Measurements from ENCODE around the gene ACP3.

The ACP3 gene

DNA sequence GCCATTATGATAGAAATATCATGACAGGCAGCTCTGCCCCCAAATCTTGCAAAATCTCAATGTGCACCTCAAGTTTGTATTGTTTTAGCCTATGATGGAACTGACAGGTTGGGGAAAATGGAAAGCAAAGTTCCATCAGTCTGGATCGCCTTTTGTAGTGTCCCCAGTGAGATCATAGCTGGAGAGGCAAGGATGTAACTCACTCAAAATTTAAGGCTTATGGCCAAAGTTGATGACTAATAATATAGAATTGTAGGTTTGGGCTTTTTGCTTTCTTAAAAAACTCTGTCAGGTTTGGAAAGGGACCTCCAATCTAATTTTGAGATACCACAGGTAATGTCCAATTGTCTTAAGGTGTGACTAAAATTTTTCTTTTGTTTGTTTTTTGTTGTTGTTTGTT lies 1.4 kb upstream of the ACP3 start:
- DNase-seq (ENCODE audit: low read depth) = no peak

DNA sequence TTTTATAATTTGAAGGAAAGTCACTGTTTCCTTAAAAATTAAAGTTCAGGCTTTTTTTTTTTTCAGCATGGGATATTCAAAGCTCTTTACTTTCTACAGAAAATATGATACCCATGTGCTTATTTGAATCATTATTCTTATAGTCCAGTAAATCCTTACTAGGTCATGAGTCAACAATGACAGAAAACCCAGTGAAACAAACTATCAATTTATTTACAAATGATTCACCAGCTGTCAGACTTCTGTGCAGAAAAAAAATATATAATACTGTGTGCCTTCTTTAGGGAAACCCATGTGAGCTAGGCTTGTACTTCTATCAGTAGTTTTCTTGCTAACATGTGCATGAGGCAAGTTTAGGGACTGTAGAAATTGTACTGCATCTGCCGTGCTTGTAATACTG lies 1.2 kb downstream of the ACP3 start:
- no peak for DNase-seq (ENCODE audit: low read depth)

GRCh38 chr3:132321304-132321703 lies 4.1 kb downstream of the ACP3 start:
- no peak for DNase-seq (ENCODE audit: low read depth)

GRCh38 chr3:132325103-132325606 lies 7.9 kb downstream of the ACP3 start:
- no peak for DNase-seq (ENCODE audit: low read depth)

DNA sequence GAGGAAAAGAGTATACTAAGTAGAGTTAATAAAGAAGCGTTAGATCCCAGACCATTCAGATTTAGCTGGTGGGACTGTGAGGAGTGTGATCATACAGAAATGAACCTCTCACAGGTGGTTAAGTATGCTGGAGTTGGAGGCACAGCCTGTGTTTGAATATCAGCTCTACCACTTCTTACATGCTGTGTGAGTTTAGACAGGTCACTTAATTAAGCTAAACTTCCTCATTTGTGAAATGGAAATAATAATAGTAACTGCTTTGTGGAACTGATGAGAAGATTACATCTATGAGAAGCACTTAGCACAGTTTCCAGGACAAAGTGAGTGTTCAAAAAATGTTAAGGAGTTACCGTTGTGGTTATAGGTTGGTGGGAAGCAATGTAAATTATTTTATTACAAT lies 8.4 kb downstream of the ACP3 start:
- DNase-seq (ENCODE audit: low read depth) = no peak

GRCh38 chr3:132326251-132326650 lies 9.0 kb downstream of the ACP3 start:
- DNase-seq (ENCODE audit: low read depth) = no peak

- no peak for DNase-seq (ENCODE audit: low read depth)
These were observed 14.9 kb downstream of the ACP3 start for GRCh38 chr3:132332082-132332481.

GRCh38 chr3:132332508-132332907 lies 15.3 kb downstream of the ACP3 start:
- DNase-seq (ENCODE audit: low read depth) = no peak

DNA sequence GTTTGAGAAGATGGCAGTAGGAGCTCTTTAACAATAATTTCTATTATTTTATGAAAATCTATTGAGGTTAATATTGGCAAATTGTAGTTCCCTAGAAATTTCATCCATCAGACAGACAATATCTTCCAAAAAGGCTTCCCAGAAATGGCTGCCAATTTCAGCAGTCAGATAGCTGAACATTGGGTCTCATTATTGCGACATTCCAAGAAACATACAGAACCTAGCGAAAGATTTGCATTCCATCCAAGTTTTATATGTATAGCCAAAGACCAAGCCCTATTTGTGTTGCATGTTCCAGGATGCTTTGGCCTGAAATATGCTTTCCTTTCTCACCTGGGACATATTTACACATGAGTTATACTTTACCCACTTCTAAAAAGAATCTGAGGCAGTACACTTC lies 24.5 kb downstream of the ACP3 start:
- no peak for DNase-seq (ENCODE audit: low read depth)

DNA sequence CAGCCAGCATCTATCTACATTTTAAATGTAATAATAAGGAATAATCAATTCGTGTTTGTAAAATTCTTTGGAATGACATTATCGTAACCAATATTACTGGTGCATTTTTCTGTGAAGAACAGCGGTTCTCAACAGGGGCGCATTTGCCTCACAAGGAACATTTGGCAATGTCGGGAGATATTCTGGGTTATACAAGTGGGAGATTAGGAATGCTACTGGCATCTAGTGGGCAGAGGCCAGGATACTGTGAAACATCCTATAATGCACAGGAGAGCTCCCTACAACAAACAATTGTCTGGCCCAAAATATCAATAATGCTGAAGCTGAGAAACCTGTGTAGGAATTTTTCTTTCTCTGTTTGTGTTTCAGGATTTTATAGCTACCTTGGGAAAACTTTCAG lies 25.0 kb downstream of the ACP3 start:
- DNase-seq (ENCODE audit: low read depth) = no peak

- DNase-seq (ENCODE audit: low read depth) = no peak
These were observed 25.4 kb downstream of the ACP3 start for GRCh38 chr3:132342610-132343009.

- DNase-seq (ENCODE audit: low read depth) = no peak
These were observed 25.9 kb downstream of the ACP3 start for GRCh38 chr3:132343018-132343612.

DNA sequence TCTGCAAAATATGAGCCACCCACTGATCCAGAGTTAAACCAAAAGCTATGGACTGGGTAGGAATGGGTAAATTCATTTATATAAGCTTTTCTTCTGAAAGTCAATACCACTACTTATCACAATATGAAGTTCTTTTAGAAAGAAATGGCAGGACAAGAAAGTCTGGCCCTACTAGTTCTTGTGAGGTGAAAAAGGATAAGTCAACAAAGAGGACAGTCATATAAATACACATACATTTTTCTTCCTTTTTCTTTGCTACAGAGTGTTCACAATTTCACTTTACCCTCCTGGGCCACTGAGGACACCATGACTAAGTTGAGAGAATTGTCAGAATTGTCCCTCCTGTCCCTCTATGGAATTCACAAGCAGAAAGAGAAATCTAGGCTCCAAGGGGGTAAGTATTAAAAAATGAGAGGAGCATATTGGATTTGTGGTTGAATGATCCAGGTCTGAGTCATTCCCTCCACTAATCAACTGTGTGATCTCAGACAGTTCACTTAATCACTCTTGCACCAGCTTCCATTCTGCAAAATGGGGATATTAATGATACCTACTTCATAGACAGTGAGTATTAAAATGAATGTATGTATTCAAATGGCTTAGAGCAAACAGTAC lies 27.6 kb downstream of the ACP3 start:
- DNase-seq (ENCODE audit: low read depth) = no peak

DNA sequence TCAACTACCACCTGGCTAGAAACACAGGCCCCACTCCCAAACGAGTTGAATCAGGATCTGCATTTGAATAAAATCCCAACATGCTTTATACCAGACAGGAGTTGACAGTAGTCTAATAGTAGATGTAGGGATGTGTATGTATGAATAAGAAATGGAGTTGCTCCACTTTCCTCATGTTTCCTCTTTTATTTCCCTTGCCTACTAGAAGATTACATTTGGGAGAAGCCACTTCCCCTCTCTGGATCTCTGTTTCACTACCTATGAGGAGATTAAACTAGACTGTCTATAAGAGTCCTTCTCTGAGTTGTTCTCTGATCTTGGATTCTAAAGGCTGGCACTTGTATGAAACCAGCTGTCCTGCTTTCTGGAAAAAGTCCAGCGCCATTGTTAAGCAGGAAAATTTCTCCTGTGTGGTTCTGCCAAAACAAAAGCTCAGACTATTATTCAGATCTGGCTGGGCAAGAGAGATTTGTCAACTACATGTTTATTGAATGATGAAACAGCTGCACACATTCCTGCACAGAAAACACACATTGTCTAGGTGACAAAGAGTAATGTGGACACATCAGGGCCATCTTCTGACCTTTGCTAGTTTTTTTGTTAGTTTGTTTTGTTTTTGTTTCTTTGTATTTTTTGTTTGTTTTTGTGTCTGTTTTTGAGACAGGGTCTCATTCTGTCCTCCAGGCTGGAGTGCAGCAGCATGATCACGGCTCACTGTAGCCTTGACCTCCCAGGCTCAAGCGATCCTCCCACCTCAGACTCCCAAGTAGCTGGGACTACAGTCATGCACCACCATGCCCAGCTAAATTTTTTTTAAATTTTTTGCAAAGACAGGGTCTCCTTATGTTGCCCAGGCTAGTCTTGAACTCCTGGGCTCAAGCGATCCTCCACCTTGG lies 29.9 kb downstream of the ACP3 start:
- DNase-seq (ENCODE audit: low read depth) = no peak

GRCh38 chr3:132347811-132348210 lies 30.6 kb downstream of the ACP3 start:
- DNase-seq (ENCODE audit: low read depth) = no peak

DNA sequence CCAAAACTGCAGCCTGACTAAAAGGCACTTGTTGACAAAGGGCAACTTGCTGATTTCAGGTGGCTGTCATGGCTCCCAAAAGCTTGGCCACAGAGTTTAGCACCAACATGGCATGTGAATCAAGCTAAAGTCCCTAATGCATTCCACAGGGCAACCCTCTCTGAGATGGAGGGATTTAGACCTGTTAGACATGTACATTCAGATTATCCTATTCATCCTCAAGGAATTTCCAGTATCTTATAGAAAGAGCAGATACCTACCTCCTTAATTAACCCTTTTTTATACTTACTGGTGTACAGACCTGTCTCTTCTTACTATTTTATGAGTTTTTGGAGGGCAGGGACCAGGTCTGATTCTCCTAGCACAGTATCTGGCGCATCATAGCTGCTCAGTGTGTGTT lies 31.3 kb downstream of the ACP3 start:
- no peak for DNase-seq (ENCODE audit: low read depth)

GRCh38 chr3:132350814-132351213 lies 33.6 kb downstream of the ACP3 start:
- DNase-seq (ENCODE audit: low read depth) = no peak

- DNase-seq (ENCODE audit: low read depth) = no peak
These were observed 34.1 kb downstream of the ACP3 start for GRCh38 chr3:132351222-132351806.

DNA sequence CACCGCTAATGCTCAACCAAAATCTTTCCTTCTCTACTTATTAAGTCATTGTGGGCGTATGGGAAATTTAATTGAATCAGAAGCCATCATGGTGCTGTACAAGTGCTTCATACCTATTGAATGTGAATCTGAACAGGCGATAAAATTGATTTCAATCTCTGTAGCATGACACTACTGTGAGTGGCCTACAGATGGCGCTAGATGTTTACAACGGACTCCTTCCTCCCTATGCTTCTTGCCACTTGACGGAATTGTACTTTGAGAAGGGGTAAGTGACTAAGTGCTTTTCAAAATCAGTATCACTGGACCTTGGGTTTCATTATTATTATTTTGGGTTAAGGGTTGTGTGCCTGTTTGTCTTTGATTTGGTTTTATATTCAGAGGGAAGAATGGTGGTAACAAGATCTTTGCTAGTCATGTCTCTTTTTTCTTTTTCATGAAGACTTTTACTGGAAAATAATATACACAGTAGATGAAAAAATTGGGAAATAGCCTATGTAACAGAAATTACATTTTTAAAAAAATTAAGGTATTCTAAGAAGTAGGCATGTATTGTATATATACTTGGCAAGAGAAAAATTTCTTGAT lies 35.4 kb downstream of the ACP3 start:
- DNase-seq (ENCODE audit: low read depth) = no peak

GRCh38 chr3:132354916-132355702 lies 37.9 kb downstream of the ACP3 start:
- DNase-seq (ENCODE audit: low read depth) = no peak

GRCh38 chr3:132356568-132356967 lies 39.4 kb downstream of the ACP3 start:
- no peak for DNase-seq (ENCODE audit: low read depth)

DNA sequence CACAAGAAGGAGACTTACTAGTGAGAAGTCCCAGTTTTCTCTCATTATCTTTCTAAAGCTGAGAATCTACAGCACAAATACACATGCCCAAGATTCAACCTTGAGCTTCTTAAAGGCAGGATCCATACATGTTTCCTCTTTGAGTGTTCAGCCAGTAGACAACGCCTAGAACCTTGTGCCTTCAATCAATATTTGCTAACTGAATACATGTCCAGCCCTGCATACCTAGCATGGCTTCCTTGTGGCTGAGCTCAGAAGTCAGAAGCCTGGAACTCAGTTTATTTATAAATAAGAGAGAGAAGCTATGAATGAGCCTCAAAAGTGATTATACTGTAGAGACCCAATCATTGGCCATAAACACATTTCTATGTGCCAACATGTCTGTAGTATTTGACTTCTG lies 43.5 kb downstream of the ACP3 start:
- DNase-seq (ENCODE audit: low read depth) = no peak
